HTERT RPE-1 (cell line): ENCODE results near the gene NRP1.

Experiments
- in situ Hi-C: fragments of 300-500 bp; cut with MboI; formaldehyde crosslinking; loops from 4 replicates; pipeline ENCODE4 v1.14.3; 2020; ENCODE audit warnings: low sequenced_read_pairs

Gene NRP1

DNA sequence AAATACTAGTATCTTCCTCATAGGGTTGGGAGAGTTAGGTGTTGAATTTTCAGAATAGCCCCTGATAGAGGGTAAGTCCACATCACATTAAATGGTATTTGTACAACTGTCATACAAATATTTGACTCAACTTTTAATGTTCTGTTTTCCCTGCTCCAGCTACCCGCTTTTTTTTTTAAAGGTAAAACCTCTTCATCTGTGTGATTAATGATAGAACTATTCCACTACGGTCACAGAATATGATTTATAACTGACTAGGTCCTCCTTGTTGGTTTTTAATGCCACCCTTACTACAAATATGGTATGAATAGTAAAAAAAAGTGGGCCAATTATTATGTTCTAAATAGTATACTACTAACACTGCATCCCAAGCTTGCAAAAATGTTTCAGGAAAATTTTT, 15.6 kb upstream of the NRP1 start:
- in situ Hi-C loops = no loop called here

- in situ Hi-C loops = no loop called here
Observed at GRCh38 chr10:33349268-33349667, 14.8 kb upstream of the NRP1 start.

DNA sequence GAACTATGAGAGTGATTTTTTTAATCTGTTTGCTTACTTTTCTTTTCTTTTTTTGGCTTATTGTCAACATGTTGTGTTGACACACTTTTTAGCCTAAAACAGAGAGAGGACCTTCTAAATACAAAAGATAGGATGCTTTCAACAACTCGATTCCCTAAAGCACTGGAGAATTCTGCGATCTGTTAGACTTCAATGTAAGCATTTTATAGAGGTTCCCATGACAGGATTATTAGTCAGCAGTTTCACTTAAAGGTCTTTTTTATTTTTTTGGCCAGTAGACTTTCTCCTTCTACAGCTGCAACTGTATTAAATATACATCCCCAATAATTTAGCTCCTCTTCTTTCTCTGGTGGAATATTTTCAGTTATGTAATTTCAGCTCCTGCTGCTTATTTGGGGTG, 12.7 kb upstream of the NRP1 start:
- in situ Hi-C loops = no loop called here

GRCh38 chr10:33345236-33345635, 10.8 kb upstream of the NRP1 start:
- in situ Hi-C loops = no loop called here

DNA sequence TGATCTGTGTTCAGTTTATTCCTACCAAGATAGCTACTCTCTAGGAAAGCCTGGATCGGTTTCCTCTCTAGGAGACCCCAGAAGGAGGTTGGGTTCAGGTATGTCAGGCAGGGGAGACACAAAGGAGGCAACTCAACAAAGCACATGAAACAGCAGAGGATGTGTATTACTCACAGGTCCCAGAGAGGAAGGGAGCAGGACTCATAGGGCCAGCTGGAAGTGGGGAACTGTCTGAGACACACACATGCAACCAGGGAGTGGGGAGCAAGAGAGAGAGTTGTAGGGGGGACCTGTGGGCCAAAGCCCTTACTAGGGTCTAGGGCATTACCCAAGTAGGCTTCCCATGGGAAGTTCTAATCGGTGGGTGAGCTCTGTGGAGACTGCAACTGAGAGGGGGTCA, 10.2 kb upstream of the NRP1 start:
- in situ Hi-C loops = no loop called here

GRCh38 chr10:33341637-33342036, 7.2 kb upstream of the NRP1 start:
- in situ Hi-C loops = no loop called here

DNA sequence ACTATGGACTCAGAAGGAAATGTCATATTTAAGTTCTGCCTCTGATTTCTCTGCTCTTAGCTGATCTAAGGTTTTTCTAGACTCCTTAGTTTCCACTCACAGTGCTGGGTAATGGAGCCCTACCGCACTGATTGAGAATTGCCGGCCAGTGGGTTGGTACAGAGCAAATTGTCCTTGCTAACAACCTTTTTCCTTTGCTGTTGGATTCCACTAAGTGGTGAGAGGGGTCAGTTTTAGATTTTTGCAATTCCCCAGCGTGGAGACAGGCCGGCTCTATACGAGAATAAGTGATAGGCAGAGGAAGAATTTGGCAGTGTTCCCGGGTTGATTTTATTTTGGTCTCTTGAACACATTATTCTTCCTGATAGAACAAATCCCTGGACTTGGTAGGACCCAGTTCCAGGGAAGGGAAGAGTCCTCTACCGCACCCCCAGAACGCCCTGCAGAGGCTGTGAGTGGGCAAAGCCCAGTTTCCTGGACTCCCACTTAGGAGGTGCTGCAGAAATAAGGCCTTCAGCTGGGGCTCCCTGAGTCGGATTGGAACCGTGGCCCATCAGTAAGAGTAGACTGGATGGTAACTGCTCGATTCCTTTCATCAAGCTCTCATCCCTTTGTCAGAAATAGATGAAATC, 3.0 kb upstream of the NRP1 start:
- in situ Hi-C loops = no loop called here

DNA sequence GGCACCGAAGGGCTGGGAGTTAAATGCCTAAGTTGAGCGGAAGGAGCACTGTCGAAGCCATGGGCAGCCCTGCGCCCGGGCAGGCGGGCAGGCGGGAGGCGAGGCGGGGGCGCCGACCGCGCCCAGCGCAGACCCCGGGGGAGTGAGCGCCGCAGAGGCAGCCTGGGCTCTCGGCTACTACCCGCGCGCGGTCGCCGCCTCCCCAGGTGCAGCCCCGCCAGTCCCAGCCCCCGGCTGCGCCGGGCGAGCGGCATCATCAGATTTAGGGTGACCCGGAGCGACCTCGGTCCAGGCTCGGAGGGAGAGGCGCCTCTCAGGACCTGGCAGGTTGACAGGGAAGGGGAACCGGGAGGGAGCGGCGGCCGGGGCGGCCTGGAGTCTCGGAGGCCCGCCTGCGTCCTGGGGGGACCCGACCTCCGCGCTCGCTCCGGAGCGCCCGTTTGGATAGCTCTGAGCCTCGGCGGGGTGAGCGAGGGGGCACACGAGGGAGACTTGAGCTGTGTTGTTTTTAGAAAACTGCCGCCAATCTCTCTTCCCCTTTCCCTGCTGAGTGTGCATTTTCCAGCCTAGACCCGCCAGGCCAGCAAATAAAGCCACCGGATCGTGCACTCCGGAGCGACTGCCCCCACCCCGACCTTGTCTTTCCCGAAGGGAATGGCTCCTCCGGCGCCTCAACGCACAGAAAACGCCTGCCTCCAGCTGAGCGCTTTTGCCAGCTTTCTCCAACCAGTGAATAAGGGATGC, 2.3 kb upstream of the NRP1 start:
- in situ Hi-C loops = no loop called here

DNA sequence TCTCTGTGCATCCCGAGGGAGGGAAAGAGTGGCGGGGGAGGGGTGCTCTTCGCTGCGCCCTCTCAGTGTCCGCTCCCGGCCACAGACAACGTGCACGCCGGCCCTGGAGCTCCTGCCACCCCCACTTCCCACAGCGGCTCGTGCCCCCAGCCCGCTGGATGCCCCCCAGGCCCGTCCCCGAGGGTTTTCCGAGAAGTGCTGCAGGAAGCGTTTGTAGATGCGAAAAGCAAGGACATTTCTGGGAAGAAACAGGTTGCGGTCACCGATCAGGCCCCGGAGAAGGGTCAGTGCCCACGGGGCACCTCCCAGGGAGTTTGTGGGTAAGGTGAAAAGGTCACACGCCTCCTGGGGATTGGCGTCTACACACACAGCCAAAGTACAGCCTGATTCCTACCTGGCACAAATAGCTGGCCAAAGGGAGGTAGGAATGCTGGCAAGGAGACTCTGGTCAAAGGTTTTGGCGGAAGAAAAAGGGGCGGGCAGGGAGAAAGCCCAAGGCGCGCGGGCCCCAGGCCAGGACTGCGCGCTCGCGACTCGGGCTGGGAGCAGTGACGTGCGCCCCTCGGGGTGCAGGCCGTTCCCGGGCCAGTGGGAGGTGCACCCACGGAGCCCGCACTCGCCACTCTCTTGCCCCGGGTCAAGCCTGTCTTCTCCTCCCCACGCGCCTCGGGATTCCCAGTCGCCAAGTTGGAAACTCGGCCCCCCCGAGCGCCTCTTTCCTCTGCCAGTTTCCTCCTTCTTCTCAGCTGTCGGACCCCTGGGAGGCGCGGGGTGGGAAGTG, 1.5 kb upstream of the NRP1 start:
- in situ Hi-C loops = no loop called here

DNA sequence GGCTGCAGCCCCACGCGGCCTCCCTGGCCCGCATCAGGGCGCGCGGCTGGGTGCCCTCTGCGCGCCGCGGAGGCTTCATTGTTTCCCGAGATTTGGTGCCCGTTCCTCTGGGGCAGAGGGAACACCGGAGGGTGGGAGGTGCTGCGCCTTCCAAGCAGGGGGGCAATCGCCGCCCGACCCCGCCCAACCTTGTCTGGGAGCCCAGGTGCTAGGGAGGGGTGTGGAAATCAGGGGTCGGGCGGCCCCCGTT, 1.0 kb upstream of the NRP1 start:
- in situ Hi-C loops = no loop called here

DNA sequence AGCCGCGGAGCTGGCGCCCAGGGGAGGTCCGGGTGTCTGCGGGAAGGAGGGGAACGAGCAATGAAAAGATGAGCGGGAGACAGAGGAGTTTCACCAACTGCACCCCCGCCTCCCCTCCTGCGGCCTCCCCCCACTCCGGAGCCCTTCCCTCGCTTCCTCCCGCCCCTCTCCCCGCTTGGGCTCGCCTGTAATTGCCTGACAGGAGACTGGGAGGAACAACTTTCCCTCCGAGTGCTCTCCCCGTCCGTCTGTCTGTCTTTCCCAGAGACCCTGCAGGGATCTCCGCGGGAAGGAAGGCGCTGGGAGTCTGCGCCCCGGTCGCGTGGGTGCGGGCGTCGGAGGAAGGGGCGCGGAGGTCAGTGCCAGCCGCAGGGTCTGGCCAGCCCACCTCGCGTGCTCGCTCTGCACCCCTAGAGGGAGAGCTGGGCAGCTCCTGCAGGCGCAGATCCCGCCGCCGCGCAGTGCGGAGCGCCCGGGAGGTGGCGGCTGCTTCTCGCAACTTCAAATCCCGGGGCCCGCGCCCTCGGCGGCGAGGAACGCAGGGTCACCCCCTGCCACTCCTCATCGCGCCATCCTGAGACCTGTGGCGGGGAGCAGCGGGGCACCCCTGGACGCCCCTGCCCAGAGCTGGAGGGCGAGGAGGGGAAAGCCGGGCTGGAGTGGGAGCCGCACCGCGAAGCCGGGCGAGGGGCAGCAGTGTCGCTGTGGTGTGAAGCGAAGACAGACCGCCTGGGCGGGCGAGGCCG, 511 bp upstream of the NRP1 start:
- in situ Hi-C loops = no loop called here

DNA sequence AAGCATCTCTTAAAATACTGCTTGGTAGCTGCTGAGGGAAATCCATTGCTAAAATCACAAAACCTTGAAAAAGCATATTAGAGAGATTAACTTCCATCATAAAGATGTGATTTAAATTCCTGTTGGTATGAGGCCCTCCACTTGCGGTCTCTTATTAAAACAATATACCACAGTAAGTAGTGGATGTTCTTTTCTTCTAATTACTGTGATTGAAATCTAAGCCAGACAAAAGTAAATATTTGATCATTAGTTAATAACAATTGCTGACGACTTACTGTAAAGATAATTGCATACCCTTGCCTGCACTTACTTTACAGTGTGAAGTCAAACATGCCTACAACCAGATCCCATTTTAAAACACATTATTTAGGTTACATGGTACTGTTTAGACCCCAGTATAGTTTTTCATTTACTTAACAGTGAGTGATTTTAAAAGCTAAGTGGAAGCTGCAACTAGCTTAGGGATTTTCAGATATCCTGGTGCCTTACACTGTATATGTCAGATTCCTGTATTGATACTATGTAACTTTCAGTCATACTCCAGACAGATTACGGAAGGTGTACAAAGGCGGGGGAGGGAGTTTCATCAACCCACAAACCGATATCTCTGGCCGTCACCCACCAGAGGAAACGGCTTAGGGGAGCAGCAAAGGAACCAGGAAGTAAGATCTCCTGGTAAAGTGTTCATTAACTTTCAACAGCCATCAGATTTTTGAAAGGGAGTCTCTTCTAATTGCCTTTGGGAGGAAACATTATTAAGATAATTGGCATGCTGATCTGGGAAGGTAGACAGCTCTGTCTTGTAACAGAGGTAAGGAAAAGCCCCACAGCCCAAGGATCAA, 986 bp downstream of the NRP1 start:
- in situ Hi-C loops = no loop called here

DNA sequence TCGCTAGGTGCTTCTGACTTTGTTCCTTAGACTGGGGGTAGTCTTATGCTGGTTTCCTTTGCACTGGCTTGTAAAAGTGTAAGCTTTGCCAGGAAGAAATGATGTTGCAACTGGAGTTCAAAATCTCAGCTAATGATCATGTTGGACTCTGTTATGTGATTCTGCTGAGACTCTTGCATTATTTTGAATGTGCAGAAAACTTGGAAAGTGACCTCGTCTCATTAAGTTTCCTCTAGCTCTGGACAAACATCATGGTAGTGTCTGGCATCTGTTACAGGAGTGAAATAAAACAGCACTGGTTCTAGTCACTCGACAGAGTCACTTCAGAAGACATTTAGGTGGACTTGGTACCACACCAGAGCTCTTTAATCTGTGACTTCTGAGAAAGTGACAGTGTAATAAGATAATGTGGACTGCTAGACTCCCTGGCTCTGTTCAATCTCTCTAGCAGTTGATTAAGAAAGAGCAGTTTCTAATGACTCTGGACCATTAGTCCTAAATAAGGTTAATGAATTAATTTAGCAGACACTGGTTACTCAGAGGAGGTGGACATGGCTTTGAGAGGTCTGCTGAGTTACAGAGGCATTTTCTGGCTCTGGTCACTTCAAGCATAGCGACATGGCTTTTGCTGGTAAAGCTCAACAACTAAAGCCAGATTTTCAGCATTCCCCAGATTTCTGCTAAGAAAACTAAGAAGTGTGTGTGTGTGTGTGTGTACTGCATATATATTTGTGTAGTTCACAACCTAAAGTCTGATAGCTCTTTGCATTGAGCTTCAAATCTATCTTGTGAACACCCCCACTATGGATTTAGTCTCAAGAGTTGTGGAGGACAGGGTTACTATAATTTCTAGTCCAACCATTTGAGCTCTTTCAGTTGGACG, 2.0 kb downstream of the NRP1 start:
- in situ Hi-C loops = no loop called here

DNA sequence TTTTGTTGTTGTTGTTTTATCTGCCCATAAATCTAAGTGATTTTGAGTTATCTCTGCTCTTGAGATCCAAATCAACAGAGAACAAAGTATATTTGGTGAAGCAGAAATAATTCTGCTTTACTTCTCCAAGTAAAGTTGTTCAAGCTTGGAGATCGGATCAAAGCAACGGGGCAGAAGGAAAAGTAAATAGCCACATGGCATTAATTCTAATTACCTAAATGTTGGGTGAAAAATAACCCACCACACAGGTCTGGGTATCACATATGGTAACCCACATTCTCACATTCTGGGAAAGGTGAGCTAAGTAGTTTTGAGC, 3.1 kb downstream of the NRP1 start:
- in situ Hi-C loops = no loop called here

- in situ Hi-C loops = no loop called here
Observed at GRCh38 chr10:33330543-33331378, 3.7 kb downstream of the NRP1 start.

DNA sequence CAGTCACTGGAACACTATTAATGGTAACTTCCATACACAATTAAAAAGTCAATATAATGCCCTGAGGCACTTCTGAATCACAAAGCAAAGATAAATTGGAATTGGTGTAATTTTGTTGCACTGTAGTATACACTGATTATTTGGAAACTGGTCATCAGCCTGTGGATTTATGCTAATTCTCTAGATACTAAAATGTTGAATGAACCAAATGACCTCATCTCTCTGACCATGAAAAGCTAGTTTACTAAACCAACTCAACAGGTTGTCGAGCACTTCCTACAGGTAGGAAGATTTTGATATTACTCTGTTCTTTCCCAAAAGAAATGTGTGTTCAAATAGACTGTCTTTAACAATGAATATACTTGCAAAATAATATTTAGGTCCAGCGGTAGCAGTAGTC, 5.3 kb downstream of the NRP1 start:
- in situ Hi-C loops = no loop called here

DNA sequence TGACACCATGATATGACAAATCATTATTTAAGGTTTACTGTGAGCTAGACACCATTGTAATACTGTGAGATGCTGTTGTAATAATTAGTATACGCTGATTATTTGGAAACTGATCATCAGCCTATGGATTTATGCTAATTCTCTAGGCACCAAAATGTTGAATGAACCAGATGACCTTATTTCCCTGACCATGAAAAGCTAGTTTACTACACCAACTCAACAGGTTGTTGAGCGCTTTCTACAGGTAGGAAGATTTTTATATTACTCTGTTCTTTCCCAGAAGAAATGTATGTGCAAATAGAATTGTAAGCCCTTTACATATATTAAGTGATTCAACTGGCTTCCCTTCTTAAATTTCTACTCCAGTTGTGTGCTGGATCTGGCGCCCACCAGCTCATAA, 6.2 kb downstream of the NRP1 start:
- in situ Hi-C loops = no loop called here

- in situ Hi-C loops = no loop called here
Observed at GRCh38 chr10:33327751-33328150, 6.7 kb downstream of the NRP1 start.

- in situ Hi-C loops = no loop called here
Observed at GRCh38 chr10:33326933-33327332, 7.5 kb downstream of the NRP1 start.
